Measurements from ENCODE around the gene LRRC66. TPM values are rescaled to one million over a fixed set of nuclear protein-coding genes. Genes with fewer than 3 reads are reported as not detected.

Gene LRRC66
- total and polyA plus RNA-seq, 2 of the 13 experiments (the other 11 are each of a cell fraction or from before 2014, with no cell fraction given): not detected

DNA sequence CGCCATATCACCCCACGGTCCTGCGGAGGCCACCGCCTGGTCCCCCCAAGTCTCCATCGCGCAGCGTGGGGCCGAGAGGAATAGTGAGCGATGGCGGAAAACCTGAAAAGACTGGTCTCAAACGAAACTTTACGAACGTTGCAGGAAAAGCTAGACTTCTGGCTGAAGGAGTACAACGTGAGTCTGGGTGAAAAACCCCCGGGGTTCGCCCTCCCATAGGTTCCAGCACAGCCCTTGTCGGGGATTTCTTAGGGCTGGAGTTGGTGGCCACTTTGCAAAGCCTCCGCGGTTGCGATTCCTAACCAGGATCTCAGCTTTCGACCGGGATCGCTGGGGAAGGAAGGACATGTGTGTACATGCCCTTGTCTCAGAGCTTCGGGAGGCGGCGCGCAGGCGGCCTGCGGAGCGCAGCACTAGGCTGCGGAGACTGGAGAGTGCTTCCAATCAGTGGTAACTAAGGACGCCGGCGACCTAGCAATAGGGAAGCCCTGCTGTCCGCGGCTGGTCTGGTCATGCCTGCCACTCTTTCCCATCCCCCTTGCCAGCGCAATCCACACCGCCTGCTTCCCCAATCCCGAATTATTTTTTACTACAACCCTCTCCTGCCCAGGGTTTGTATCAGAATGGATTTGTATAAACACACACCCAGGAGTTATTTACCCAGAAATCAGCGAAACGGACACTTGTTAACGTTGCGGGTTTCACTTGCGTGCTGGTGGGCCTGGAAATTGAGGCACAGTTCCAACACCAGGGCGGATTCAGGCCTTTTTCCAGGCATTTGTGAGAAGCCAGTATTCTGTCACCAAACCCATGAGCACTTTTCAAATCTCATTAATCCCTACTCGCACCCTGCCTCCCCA lies 31.7 kb upstream of the LRRC66 start (continued):
- TF ChIP-seq SP1 (IDR thresholded peaks at IDR 0.05) (no peak), SP1 (CRISPR knock-in tag; IDR thresholded peaks at IDR 0.05) (no peak), ZNF451 (CRISPR knock-in tag; IDR thresholded peaks at IDR 0.05) (no peak), ZNF34 (CRISPR knock-in tag; IDR thresholded peaks at IDR 0.05; ENCODE audit: borderline replicate concordance) (no peak), KAT2B (IDR thresholded peaks at IDR 0.05; ENCODE audit: borderline replicate concordance, low read depth, low read length) (no peak), GPN1 (CRISPR knock-in tag; IDR thresholded peaks at IDR 0.05; ENCODE audit: borderline replicate concordance) (no peak), RFX1 (IDR thresholded peaks at IDR 0.05) (peak; percentile 81), MED8 (CRISPR knock-in tag; IDR thresholded peaks at IDR 0.05; ENCODE audit: insufficient replicate concordance) (peak; percentile 36), KDM4B (CRISPR knock-in tag; IDR thresholded peaks at IDR 0.05) (no peak), HNRNPK (IDR thresholded peaks at IDR 0.05; ENCODE audit: low read depth, low read length, poor library complexity, severe bottlenecking) (peak; percentile 49), ZNF10 (CRISPR knock-in tag; IDR thresholded peaks at IDR 0.05; ENCODE audit: borderline replicate concordance, low read depth) (no peak), JUN (CRISPR knock-in tag; IDR thresholded peaks at IDR 0.05) (no peak), ZNF263 (CRISPR knock-in tag; IDR thresholded peaks at IDR 0.05) (0 out of 2 replicates have a peak, but pooled peaks have one; percentile 9)
- TF ChIP-seq, protein P1, sequence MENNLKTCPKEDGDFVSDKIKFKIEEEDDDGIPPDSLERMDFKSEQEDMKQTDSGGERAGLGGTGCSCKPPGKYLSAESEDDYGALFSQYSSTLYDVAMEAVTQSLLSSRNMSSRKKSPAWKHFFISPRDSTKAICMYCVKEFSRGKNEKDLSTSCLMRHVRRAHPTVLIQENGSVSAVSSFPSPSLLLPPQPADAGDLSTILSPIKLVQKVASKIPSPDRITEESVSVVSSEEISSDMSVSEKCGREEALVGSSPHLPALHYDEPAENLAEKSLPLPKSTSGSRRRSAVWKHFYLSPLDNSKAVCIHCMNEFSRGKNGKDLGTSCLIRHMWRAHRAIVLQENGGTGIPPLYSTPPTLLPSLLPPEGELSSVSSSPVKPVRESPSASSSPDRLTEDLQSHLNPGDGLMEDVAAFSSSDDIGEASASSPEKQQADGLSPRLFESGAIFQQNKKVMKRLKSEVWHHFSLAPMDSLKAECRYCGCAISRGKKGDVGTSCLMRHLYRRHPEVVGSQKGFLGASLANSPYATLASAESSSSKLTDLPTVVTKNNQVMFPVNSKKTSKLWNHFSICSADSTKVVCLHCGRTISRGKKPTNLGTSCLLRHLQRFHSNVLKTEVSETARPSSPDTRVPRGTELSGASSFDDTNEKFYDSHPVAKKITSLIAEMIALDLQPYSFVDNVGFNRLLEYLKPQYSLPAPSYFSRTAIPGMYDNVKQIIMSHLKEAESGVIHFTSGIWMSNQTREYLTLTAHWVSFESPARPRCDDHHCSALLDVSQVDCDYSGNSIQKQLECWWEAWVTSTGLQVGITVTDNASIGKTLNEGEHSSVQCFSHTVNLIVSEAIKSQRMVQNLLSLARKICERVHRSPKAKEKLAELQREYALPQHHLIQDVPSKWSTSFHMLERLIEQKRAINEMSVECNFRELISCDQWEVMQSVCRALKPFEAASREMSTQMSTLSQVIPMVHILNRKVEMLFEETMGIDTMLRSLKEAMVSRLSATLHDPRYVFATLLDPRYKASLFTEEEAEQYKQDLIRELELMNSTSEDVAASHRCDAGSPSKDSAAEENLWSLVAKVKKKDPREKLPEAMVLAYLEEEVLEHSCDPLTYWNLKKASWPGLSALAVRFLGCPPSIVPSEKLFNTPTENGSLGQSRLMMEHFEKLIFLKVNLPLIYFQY (CRISPR knock-in tag; IDR thresholded peaks at IDR 0.05; ENCODE audit: borderline replicate concordance): no peak
- TF ChIP-seq, protein P2, sequence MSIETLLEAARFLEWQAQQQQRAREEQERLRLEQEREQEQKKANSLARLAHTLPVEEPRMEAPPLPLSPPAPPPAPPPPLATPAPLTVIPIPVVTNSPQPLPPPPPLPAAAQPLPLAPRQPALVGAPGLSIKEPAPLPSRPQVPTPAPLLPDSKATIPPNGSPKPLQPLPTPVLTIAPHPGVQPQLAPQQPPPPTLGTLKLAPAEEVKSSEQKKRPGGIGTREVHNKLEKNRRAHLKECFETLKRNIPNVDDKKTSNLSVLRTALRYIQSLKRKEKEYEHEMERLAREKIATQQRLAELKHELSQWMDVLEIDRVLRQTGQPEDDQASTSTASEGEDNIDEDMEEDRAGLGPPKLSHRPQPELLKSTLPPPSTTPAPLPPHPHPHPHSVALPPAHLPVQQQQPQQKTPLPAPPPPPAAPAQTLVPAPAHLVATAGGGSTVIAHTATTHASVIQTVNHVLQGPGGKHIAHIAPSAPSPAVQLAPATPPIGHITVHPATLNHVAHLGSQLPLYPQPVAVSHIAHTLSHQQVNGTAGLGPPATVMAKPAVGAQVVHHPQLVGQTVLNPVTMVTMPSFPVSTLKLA (IDR thresholded peaks at IDR 0.05): 0 out of 2 replicates have a peak, but pooled peaks have one; percentile 4
- TF ChIP-seq, protein P3, sequence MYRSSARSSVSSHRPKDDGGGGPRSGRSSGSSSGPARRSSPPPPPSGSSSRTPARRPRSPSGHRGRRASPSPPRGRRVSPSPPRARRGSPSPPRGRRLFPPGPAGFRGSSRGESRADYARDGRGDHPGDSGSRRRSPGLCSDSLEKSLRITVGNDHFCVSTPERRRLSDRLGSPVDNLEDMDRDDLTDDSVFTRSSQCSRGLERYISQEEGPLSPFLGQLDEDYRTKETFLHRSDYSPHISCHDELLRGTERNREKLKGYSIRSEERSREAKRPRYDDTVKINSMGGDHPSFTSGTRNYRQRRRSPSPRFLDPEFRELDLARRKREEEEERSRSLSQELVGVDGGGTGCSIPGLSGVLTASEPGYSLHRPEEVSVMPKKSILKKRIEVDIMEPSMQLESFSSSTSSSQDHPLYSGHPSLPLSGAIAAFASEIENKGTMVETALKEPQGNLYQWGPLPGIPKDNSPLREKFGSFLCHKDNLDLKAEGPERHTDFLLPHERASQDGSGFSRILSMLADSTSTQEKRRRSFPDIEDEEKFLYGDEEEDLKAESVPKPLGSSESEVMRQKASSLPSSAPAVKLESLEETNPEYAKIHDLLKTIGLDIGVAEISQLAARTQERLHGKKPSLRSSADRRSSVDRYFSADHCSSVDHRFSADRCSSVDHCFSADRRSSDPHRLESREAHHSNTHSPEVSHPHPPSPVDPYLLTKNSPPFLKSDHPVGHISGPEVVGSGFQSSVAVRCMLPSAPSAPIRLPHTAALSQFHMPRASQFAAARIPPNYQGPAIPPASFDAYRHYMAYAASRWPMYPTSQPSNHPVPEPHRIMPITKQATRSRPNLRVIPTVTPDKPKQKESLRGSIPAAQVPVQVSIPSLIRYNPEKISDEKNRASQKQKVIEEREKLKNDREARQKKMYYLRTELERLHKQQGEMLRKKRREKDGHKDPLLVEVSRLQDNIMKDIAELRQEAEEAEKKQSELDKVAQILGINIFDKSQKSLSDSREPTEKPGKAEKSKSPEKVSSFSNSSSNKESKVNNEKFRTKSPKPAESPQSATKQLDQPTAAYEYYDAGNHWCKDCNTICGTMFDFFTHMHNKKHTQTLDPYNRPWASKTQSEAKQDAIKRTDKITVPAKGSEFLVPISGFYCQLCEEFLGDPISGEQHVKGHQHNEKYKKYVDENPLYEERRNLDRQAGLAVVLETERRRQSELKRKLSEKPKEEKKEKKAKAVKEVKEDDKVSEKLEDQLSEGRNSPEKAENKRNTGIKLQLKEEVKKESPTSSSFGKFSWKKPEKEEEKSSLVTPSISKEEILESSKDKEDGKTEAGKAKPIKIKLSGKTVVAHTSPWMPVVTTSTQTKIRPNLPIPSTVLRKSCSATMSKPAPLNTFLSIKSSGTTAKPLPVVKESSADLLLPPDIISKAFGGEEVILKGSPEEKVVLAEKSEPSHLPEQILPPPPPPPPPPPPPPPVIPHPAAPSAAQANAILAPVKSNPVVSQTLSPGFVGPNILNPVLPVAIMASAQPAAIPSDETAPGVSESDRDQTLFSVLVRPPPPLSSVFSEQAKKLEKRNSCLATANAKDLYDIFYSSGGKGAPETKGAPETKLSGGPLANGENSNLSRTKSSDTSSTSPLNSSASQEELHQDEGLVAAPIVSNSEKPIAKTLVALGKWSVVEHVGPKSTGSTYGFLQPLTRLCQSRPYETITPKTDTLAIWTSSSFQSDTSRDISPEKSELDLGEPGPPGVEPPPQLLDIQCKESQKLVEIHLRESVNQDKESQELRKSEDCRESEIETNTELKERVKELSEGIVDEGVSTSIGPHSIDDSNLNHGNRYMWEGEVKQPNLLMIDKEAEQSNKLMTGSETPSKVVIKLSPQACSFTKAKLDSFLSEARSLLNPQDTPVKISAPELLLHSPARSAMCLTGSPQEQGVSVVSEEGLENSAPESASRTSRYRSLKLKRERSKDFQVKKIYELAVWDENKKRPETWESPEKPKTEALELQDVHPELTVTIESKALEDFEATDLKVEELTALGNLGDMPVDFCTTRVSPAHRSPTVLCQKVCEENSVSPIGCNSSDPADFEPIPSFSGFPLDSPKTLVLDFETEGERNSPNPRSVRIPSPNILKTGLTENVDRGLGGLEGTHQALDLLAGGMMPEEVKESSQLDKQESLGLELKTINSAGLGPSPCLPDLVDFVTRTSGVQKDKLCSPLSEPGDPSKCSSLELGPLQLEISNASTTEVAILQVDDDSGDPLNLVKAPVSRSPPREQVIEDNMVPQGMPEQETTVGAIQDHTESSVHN (CRISPR knock-in tag; IDR thresholded peaks at IDR 0.05): no peak

Data from HepG2 (cell line).